ENCODE results near the gene KDELR3. TPM values are rescaled to one million over a fixed set of nuclear protein-coding genes. Genes with fewer than 3 reads are reported as not detected.

The KDELR3 gene
- polyA plus RNA-seq, 1 donor from 2014 or later = not detected

DNA sequence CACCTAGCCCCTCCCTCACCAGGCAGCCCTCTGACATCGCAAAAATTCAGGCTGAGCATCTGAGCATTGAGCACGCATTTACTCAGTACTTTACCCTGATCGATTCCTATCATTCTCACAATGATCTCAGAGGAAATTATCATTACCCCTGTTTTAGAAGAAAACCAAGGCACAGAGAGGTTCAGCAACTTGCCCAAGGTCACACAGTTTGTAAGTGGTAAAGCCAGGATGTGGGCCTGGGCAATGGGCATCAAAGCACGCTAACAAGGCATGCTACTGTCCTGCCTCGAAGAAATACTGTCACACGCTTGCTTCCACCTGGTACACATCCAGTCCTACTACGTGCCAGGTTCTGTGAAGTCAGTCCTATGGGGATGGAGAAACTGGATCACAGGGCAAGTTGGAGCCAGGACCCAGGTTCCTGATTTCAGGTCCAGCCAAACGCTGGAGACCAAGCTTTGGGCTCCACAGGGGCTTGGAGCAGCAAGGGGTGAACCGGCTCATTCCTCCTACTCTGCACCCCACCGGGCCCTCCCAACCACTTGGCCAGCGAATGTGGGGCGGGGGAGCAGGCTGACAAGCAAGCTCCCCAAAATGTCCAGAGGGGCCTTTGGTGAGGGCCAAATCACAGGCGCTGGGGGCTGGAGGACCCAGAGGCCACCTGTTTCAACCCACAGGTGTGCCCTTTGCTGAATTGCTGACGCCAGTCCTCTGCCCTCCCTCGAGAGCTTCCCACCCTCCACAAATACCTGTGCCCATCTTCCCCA lies 31.1 kb upstream of the KDELR3 start:
- Histone ChIP-seq H3K27me3 (ENCODE audit: insufficient read depth, low read depth, low read length) (no peaks in the 10 kb centered on the region), H3K9me2 (ENCODE audit: insufficient read depth, low read length) (no peaks in the 10 kb centered on the region), H3K79me2 (replicated peaks; ENCODE audit: insufficient read depth, low read length) (no peaks in the 10 kb centered on the region), H4K20me1 (ENCODE audit: insufficient read depth) (no peaks in the 10 kb centered on the region), H3K9ac (ENCODE audit: low read length) (no peak overlapping the region), H3K4me2 (ENCODE audit: low read length) (no peak overlapping the region), H3K4me3 (ENCODE audit: low read length) (no peak overlapping the region), H3K36me3 (ENCODE audit: insufficient read depth, low read length) (no peaks in the 10 kb centered on the region), H3K27ac (ENCODE audit: low read length) (no peak overlapping the region), H3F3A (ENCODE audit: insufficient read depth, low read length, poor library complexity, severe bottlenecking) (no peaks in the 10 kb centered on the region), H2AFZ (ENCODE audit: low read depth, low read length) (no peak overlapping the region), H3K9me3 (ENCODE audit: low read length) (no peaks in the 10 kb centered on the region)
- TF ChIP-seq TAF1 (IDR thresholded peaks at IDR 0.05; ENCODE audit: low read depth) (no peak), RAD21 (conservative IDR thresholded peaks at IDR 0.05) (no peak), EP300 (conservative IDR thresholded peaks at IDR 0.05; ENCODE audit: poor library complexity, severe bottlenecking) (no peak), POLR2AphosphoS5 (IDR thresholded peaks at IDR 0.05) (no peak), EZH2 (IDR thresholded peaks at IDR 0.05; ENCODE audit: borderline replicate concordance, insufficient read depth, low read length, poor library complexity, severe bottlenecking) (no peak), SMC3 (conservative IDR thresholded peaks at IDR 0.05; ENCODE audit: poor library complexity) (no peak)
- TF ChIP-seq, protein P1, sequence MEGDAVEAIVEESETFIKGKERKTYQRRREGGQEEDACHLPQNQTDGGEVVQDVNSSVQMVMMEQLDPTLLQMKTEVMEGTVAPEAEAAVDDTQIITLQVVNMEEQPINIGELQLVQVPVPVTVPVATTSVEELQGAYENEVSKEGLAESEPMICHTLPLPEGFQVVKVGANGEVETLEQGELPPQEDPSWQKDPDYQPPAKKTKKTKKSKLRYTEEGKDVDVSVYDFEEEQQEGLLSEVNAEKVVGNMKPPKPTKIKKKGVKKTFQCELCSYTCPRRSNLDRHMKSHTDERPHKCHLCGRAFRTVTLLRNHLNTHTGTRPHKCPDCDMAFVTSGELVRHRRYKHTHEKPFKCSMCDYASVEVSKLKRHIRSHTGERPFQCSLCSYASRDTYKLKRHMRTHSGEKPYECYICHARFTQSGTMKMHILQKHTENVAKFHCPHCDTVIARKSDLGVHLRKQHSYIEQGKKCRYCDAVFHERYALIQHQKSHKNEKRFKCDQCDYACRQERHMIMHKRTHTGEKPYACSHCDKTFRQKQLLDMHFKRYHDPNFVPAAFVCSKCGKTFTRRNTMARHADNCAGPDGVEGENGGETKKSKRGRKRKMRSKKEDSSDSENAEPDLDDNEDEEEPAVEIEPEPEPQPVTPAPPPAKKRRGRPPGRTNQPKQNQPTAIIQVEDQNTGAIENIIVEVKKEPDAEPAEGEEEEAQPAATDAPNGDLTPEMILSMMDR (IDR thresholded peaks at IDR 0.05; ENCODE audit: poor library complexity, severe bottlenecking) = no peak
- TF ChIP-seq, protein P2, sequence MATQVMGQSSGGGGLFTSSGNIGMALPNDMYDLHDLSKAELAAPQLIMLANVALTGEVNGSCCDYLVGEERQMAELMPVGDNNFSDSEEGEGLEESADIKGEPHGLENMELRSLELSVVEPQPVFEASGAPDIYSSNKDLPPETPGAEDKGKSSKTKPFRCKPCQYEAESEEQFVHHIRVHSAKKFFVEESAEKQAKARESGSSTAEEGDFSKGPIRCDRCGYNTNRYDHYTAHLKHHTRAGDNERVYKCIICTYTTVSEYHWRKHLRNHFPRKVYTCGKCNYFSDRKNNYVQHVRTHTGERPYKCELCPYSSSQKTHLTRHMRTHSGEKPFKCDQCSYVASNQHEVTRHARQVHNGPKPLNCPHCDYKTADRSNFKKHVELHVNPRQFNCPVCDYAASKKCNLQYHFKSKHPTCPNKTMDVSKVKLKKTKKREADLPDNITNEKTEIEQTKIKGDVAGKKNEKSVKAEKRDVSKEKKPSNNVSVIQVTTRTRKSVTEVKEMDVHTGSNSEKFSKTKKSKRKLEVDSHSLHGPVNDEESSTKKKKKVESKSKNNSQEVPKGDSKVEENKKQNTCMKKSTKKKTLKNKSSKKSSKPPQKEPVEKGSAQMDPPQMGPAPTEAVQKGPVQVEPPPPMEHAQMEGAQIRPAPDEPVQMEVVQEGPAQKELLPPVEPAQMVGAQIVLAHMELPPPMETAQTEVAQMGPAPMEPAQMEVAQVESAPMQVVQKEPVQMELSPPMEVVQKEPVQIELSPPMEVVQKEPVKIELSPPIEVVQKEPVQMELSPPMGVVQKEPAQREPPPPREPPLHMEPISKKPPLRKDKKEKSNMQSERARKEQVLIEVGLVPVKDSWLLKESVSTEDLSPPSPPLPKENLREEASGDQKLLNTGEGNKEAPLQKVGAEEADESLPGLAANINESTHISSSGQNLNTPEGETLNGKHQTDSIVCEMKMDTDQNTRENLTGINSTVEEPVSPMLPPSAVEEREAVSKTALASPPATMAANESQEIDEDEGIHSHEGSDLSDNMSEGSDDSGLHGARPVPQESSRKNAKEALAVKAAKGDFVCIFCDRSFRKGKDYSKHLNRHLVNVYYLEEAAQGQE (IDR thresholded peaks at IDR 0.05; ENCODE audit: borderline replicate concordance) = no peak

DNA sequence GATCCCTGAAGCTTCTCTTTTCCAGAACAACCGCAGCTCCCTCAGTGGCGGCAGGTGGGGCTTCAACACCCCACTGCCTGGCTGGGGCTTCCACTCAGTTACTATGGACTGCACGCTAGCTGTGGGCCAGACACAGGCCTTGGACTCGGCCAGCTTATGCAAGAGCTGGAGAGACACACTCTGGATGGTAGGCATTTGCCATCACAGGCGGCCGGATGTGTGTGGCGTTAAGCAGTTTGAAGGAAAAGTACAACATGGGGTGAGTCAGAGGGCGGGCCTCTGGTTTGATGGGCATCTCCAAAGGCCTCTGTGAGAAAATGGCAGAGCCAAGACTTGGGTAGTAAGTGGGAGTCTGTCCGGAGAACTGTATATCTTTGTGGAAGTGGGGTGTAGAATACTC lies 30.5 kb upstream of the KDELR3 start:
- TF ChIP-seq EP300 (conservative IDR thresholded peaks at IDR 0.05; ENCODE audit: poor library complexity, severe bottlenecking) = no peak
- TF ChIP-seq, protein P1 (IDR thresholded peaks at IDR 0.05; ENCODE audit: poor library complexity, severe bottlenecking) = no peak
- no peak for TF ChIP-seq SMC3 (conservative IDR thresholded peaks at IDR 0.05; ENCODE audit: poor library complexity)
- TF ChIP-seq, protein P2 (IDR thresholded peaks at IDR 0.05; ENCODE audit: borderline replicate concordance) = no peak
- no peak for TF ChIP-seq MXI1 (conservative IDR thresholded peaks at IDR 0.05; ENCODE audit: poor library complexity, severe bottlenecking)
- no peak for TF ChIP-seq EZH2 (IDR thresholded peaks at IDR 0.05; ENCODE audit: borderline replicate concordance, insufficient read depth, low read length, poor library complexity, severe bottlenecking)
- TF ChIP-seq RAD21 (conservative IDR thresholded peaks at IDR 0.05) = no peak
- TF ChIP-seq POLR2AphosphoS5 (IDR thresholded peaks at IDR 0.05) = no peak
- no peak for TF ChIP-seq TAF1 (IDR thresholded peaks at IDR 0.05; ENCODE audit: low read depth)
- Histone ChIP-seq H3K4me3 (ENCODE audit: low read length) (no peak overlapping the region), H3K79me2 (replicated peaks; ENCODE audit: insufficient read depth, low read length) (no peaks in the 10 kb centered on the region), H4K20me1 (ENCODE audit: insufficient read depth) (no peaks in the 10 kb centered on the region), H3K4me2 (ENCODE audit: low read length) (no peak overlapping the region), H3K36me3 (ENCODE audit: insufficient read depth, low read length) (no peaks in the 10 kb centered on the region), H2AFZ (ENCODE audit: low read depth, low read length) (no peak overlapping the region), H3K27me3 (ENCODE audit: insufficient read depth, low read depth, low read length) (no peaks in the 10 kb centered on the region), H3K27ac (ENCODE audit: low read length) (no peak overlapping the region), H3F3A (ENCODE audit: insufficient read depth, low read length, poor library complexity, severe bottlenecking) (no peaks in the 10 kb centered on the region), H3K9me2 (ENCODE audit: insufficient read depth, low read length) (no peaks in the 10 kb centered on the region), H3K9ac (ENCODE audit: low read length) (no peak overlapping the region), H3K9me3 (ENCODE audit: low read length) (no peaks in the 10 kb centered on the region)
